ENCODE measurements around the gene AMMECR1.

DNA sequence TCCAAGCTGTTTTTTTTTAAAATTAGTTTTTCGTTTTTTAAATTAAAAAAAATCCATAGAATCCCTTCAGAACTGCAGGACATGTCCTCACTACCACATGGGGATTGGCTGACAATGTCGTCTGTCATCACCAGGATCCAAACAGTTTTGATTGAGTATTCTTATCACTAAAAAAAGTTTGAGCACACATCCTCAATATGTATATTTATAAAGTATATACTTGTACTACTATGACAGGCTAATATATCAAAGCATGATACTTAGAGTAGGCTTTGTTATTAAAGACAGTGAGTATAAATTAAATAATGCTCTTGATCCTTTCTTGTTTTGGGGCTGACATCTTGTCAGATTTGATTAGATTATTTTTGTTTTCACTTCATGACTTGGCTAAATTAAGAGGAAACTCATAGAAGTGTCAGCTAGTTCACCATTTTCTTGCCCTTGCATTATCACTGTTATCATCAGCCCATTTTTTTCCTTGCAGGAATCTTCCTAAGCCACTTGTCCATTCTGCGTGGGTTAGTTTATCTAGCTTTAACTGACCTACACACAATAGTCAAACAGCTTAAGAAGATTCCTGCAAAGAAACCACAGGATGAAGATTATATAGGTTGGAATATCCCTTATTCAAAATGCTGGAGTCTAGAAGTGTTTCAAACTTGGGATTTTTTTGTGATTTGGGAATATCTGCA is 92.8 kb downstream of the AMMECR1 start:
- TF ChIP-seq POLR2A (IDR thresholded peaks at IDR 0.05), result no peak
- TF ChIP-seq, protein P1, sequence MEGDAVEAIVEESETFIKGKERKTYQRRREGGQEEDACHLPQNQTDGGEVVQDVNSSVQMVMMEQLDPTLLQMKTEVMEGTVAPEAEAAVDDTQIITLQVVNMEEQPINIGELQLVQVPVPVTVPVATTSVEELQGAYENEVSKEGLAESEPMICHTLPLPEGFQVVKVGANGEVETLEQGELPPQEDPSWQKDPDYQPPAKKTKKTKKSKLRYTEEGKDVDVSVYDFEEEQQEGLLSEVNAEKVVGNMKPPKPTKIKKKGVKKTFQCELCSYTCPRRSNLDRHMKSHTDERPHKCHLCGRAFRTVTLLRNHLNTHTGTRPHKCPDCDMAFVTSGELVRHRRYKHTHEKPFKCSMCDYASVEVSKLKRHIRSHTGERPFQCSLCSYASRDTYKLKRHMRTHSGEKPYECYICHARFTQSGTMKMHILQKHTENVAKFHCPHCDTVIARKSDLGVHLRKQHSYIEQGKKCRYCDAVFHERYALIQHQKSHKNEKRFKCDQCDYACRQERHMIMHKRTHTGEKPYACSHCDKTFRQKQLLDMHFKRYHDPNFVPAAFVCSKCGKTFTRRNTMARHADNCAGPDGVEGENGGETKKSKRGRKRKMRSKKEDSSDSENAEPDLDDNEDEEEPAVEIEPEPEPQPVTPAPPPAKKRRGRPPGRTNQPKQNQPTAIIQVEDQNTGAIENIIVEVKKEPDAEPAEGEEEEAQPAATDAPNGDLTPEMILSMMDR (IDR thresholded peaks at IDR 0.05), result no peak
